WTC11 (cell line): ENCODE results near the gene VAC14. TPM values are rescaled to one million over a fixed set of nuclear protein-coding genes. Genes with fewer than 3 reads are reported as not detected.

Source experiments
- ATAC-seq: fragments of 200-7000 bp; cut with Tn5 transposase; 2 replicates; pipeline ENCODE4 v1.10.0; 2021; ENCODE audit warnings: mild to moderate bottlenecking, moderate library complexity
- CTCF ChIA-PET: fragments of 300-600 bp; sonication (Branson Sonifier 250); formaldehyde crosslinking; loops from one replicate; lab custom pipeline; 2021; ENCODE audit warnings: antibody characterized with exemption; lab: Charles Lee
- POLR2A ChIA-PET: fragments of 350-600 bp; sonication (Branson Sonifier 250); formaldehyde crosslinking; loops from one replicate; lab custom pipeline; 2021; ENCODE audit warnings: antibody characterized with exemption; lab: Charles Lee
- DNase-seq: peaks from one replicate; pipeline ENCODE4 v3.0.0; 2021; ENCODE audit warnings: low spot score
- H3K27ac Mint-ChIP-seq: 2 replicates; pipeline ENCODE4 v1.8.0; 2021; ENCODE audit warnings: mixed read lengths
- H3K27me3 Mint-ChIP-seq: 2 replicates; pipeline ENCODE4 v1.8.0; 2021; ENCODE audit warnings: low read depth, mild to moderate bottlenecking, moderate library complexity, mixed read lengths
- H3K36me3 Mint-ChIP-seq: 2 replicates; pipeline ENCODE4 v1.8.0; 2021; ENCODE audit warnings: mixed read lengths
- H3K4me1 Mint-ChIP-seq: 2 replicates; pipeline ENCODE4 v1.8.0; 2022; ENCODE audit warnings: mixed read lengths
- H3K4me3 Mint-ChIP-seq: 2 replicates; pipeline ENCODE4 v1.8.0; 2021; ENCODE audit warnings: mild to moderate bottlenecking, moderate library complexity, mixed read lengths
- H3K9me3 Mint-ChIP-seq: 2 replicates; pipeline ENCODE4 v1.8.0; 2021; ENCODE audit warnings: mixed read lengths
- ATF6 ChIP-seq: sonication (generic); formaldehyde crosslinking; IDR thresholded peaks from 2 replicates; pipeline ENCODE4 v1.8.1; 2023; ENCODE audit warnings: mild to moderate bottlenecking, missing genetic modification reagents
- E2F5 ChIP-seq: sonication (generic); formaldehyde crosslinking; IDR thresholded peaks from 2 replicates; pipeline ENCODE4 v1.8.1; 2022; ENCODE audit warnings: mild to moderate bottlenecking, moderate library complexity, missing genetic modification reagents
- ETV6 ChIP-seq: sonication (generic); formaldehyde crosslinking; IDR thresholded peaks from 2 replicates; pipeline ENCODE4 v1.8.1; 2022; ENCODE audit warnings: mild to moderate bottlenecking, missing genetic modification reagents
- FOXK1 ChIP-seq: sonication (generic); formaldehyde crosslinking; IDR thresholded peaks from 2 replicates; pipeline ENCODE4 v1.8.0; 2022; ENCODE audit warnings: mild to moderate bottlenecking, moderate library complexity, missing genetic modification reagents
- FOXP1 ChIP-seq: sonication (generic); formaldehyde crosslinking; IDR thresholded peaks from 2 replicates; pipeline ENCODE4 v1.8.0; 2022; ENCODE audit warnings: missing genetic modification reagents, mild to moderate bottlenecking, moderate library complexity, borderline replicate concordance
- HMGXB4 ChIP-seq: sonication (generic); formaldehyde crosslinking; IDR thresholded peaks from 2 replicates; pipeline ENCODE4 v1.8.1; 2023; ENCODE audit warnings: mild to moderate bottlenecking, moderate library complexity, missing genetic modification reagents
- NFATC4 ChIP-seq: fragments of 250-450 bp; sonication (Bioruptor Pico); IDR thresholded peaks from 2 replicates; pipeline ENCODE4 v1.9.0; 2021; ENCODE audit warnings: mild to moderate bottlenecking
- PREB ChIP-seq: sonication (generic); formaldehyde crosslinking; IDR thresholded peaks from 2 replicates; pipeline ENCODE4 v1.8.1; 2022; ENCODE audit warnings: mild to moderate bottlenecking, missing genetic modification reagents, moderate library complexity, borderline replicate concordance
- RORB ChIP-seq: fragments of 250-450 bp; sonication (Bioruptor Pico); IDR thresholded peaks from 2 replicates; pipeline ENCODE4 v1.9.0; 2021; ENCODE audit warnings: mild to moderate bottlenecking
- SMAD3 ChIP-seq: sonication (generic); formaldehyde crosslinking; IDR thresholded peaks from 2 replicates; pipeline ENCODE4 v1.8.0; 2022; ENCODE audit warnings: missing genetic modification reagents, mild to moderate bottlenecking, borderline replicate concordance
- SMAD4 ChIP-seq: sonication (generic); formaldehyde crosslinking; IDR thresholded peaks from 2 replicates; pipeline ENCODE4 v1.8.0; 2022; ENCODE audit warnings: mild to moderate bottlenecking, missing genetic modification reagents
- ZMAT4 ChIP-seq: fragments of 250-450 bp; sonication (Bioruptor Pico); IDR thresholded peaks from 2 replicates; pipeline ENCODE4 v1.9.0; 2021; ENCODE audit warnings: mild to moderate bottlenecking
- ZNF263 ChIP-seq: sonication (generic); formaldehyde crosslinking; IDR thresholded peaks from 2 replicates; pipeline ENCODE4 v1.8.1; 2022; ENCODE audit warnings: low read depth, mild to moderate bottlenecking, moderate library complexity, missing genetic modification reagents
- ZNF317 ChIP-seq: sonication (generic); formaldehyde crosslinking; IDR thresholded peaks from 2 replicates; pipeline ENCODE4 v1.8.1; 2023; ENCODE audit warnings: low read depth, mild to moderate bottlenecking, moderate library complexity, missing genetic modification reagents, borderline replicate concordance
- ZNF512 ChIP-seq: sonication (generic); formaldehyde crosslinking; IDR thresholded peaks from 2 replicates; pipeline ENCODE4 v1.8.1; 2022; ENCODE audit warnings: missing genetic modification reagents, borderline replicate concordance
- total RNA-seq: library from RNA; stranded (reverse); gene quantifications from 3 replicates; pipeline ENCODE4 v1.2.3, GENCODE V29; 2021

Gene VAC14
- total RNA-seq, 1 experiment from 2014 or later = 60.1 TPM

GRCh38 chr16:70677499-70678120, 123.3 kb downstream of the VAC14 start:
- H3K27me3 Mint-ChIP-seq = no peaks in the 10 kb centered on the region

More at GRCh38 chr16:70677499-70678120, 123.3 kb downstream of the VAC14 start:
- Mint-ChIP-seq H3K9me3 (no peaks in the 10 kb centered on the region), H3K4me1 (peaks cover 3% of the 10 kb centered on the region; the same call in 1 of the 2 replicates), H3K36me3 (peaks cover 4% of the 10 kb centered on the region), H3K27ac (no peak overlapping the region), H3K4me3 (no peak overlapping the region)
- ATAC-seq (no peak), DNase-seq (no peak)
- no peak for TF ChIP-seq NFATC4 (CRISPR knock-in tag)
- no peak for TF ChIP-seq ZMAT4 (CRISPR knock-in tag)
- TF ChIP-seq ATF6 = no peak
- TF ChIP-seq PREB = no peak
- no peak for TF ChIP-seq ZNF512 (CRISPR knock-in tag)
- no peak for TF ChIP-seq ZNF263
- TF ChIP-seq FOXP1 = no peak
- TF ChIP-seq ETV6 = no peak
- no peak for TF ChIP-seq HMGXB4 (CRISPR knock-in tag)
- no peak for TF ChIP-seq ZNF317 (CRISPR knock-in tag)
- TF ChIP-seq SMAD4 (CRISPR knock-in tag) = no peak
- TF ChIP-seq E2F5 (CRISPR knock-in tag) = no peak
- no peak for TF ChIP-seq SMAD3 (CRISPR knock-in tag)
- TF ChIP-seq RORB (CRISPR knock-in tag) = no peak
- TF ChIP-seq FOXK1 (CRISPR knock-in tag) = no peak
- CTCF ChIA-PET = interaction anchor here (0.7 to 9.8 kb wide), 4 partner anchors 16 to 93 kb away, joined by 3 to 142 read pairs (median 52); no protein-coding TSS in a partner anchor
- POLR2A ChIA-PET = no interaction called here
